ENCODE results near the gene UBE2E3.
"Not testable (repeated sequence)": the region's sequence is repeated elsewhere in the genome, so short reads cannot be mapped to it uniquely, and the experiment has no call there.

UBE2E3 gene

GRCh38 chr2:180980106-180980942 lies at the start of gene UBE2E3:
Gene UBE2E3, plus strand, starts transcription at chr2:180980605. Its CDS starts 1,438 bp downstream, at chr2:180982043.
- peak; percentile 80 for DNase-seq (ENCODE audit: low read depth)

- DNase-seq (ENCODE audit: low read depth), result no peak
These were observed 48.6 kb upstream of the UBE2E3 start for GRCh38 chr2:180931841-180932240.

- DNase-seq (ENCODE audit: low read depth), result no peak
These were observed 47.1 kb upstream of the UBE2E3 start for GRCh38 chr2:180933332-180933731.

- no peak for DNase-seq (ENCODE audit: low read depth)
These were observed 45.5 kb upstream of the UBE2E3 start for GRCh38 chr2:180934911-180935310.

- DNase-seq (ENCODE audit: low read depth), result not testable (repeated sequence)
These were observed 42.9 kb upstream of the UBE2E3 start for GRCh38 chr2:180937480-180937879.

- DNase-seq (ENCODE audit: low read depth), result peak; percentile 29
These were observed 42.0 kb upstream of the UBE2E3 start for GRCh38 chr2:180938451-180938850.

- DNase-seq (ENCODE audit: low read depth), result no peak
These were observed 37.1 kb upstream of the UBE2E3 start for GRCh38 chr2:180943275-180943674.

- DNase-seq (ENCODE audit: low read depth), result no peak
These were observed 36.0 kb upstream of the UBE2E3 start for GRCh38 chr2:180944372-180944771.

GRCh38 chr2:180947208-180947689 lies 33.2 kb upstream of the UBE2E3 start:
- no peak for DNase-seq (ENCODE audit: low read depth)

GRCh38 chr2:180949896-180950295 lies 30.5 kb upstream of the UBE2E3 start:
- DNase-seq (ENCODE audit: low read depth), result no peak

GRCh38 chr2:180952082-180952481 lies 28.3 kb upstream of the UBE2E3 start:
- DNase-seq (ENCODE audit: low read depth), result no peak

- DNase-seq (ENCODE audit: low read depth), result no peak
These were observed 27.6 kb upstream of the UBE2E3 start for GRCh38 chr2:180952731-180953336.

- no peak for DNase-seq (ENCODE audit: low read depth)
These were observed 26.9 kb upstream of the UBE2E3 start for GRCh38 chr2:180953550-180953949.

GRCh38 chr2:180955101-180955500 lies 25.3 kb upstream of the UBE2E3 start:
- no peak for DNase-seq (ENCODE audit: low read depth)

GRCh38 chr2:180959787-180960186 lies 20.6 kb upstream of the UBE2E3 start:
- DNase-seq (ENCODE audit: low read depth), result no peak

- DNase-seq (ENCODE audit: low read depth), result no peak
These were observed 19.4 kb upstream of the UBE2E3 start for GRCh38 chr2:180960982-180961381.

- DNase-seq (ENCODE audit: low read depth), result no peak
These were observed 17.6 kb upstream of the UBE2E3 start for GRCh38 chr2:180962727-180963314.

- no peak for DNase-seq (ENCODE audit: low read depth)
These were observed 14.0 kb upstream of the UBE2E3 start for GRCh38 chr2:180966378-180966777.

GRCh38 chr2:180969124-180969523 lies 11.3 kb upstream of the UBE2E3 start:
- no peak for DNase-seq (ENCODE audit: low read depth)

- DNase-seq (ENCODE audit: low read depth), result no peak
These were observed 10.4 kb upstream of the UBE2E3 start for GRCh38 chr2:180970016-180970415.

- no peak for DNase-seq (ENCODE audit: low read depth)
These were observed 8.6 kb upstream of the UBE2E3 start for GRCh38 chr2:180971811-180972210.

- DNase-seq (ENCODE audit: low read depth), result no peak
These were observed 4.8 kb upstream of the UBE2E3 start for GRCh38 chr2:180975585-180975984.

Data from EH (cell line).